Stimulated activated CD8-positive, alpha-beta memory T cell treated with anti-CD3 and anti-CD28 coated beads, Interleukin-2, amount 100 ng/mL, for 1 hour (primary cell): Measurements from ENCODE around the gene NEFH.
"Not testable (repeated sequence)": the region's sequence is repeated elsewhere in the genome, so short reads cannot be mapped to it uniquely, and the experiment has no call there.

ENCODE experiments used
- DNase-seq, 2 donors: peaks; one replicate each; pipeline ENCODE4 v3.0.0-alpha.2; 2020; ENCODE audit warnings: low read depth in 2 of 2

Gene NEFH, protein sequence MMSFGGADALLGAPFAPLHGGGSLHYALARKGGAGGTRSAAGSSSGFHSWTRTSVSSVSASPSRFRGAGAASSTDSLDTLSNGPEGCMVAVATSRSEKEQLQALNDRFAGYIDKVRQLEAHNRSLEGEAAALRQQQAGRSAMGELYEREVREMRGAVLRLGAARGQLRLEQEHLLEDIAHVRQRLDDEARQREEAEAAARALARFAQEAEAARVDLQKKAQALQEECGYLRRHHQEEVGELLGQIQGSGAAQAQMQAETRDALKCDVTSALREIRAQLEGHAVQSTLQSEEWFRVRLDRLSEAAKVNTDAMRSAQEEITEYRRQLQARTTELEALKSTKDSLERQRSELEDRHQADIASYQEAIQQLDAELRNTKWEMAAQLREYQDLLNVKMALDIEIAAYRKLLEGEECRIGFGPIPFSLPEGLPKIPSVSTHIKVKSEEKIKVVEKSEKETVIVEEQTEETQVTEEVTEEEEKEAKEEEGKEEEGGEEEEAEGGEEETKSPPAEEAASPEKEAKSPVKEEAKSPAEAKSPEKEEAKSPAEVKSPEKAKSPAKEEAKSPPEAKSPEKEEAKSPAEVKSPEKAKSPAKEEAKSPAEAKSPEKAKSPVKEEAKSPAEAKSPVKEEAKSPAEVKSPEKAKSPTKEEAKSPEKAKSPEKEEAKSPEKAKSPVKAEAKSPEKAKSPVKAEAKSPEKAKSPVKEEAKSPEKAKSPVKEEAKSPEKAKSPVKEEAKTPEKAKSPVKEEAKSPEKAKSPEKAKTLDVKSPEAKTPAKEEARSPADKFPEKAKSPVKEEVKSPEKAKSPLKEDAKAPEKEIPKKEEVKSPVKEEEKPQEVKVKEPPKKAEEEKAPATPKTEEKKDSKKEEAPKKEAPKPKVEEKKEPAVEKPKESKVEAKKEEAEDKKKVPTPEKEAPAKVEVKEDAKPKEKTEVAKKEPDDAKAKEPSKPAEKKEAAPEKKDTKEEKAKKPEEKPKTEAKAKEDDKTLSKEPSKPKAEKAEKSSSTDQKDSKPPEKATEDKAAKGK

DNA sequence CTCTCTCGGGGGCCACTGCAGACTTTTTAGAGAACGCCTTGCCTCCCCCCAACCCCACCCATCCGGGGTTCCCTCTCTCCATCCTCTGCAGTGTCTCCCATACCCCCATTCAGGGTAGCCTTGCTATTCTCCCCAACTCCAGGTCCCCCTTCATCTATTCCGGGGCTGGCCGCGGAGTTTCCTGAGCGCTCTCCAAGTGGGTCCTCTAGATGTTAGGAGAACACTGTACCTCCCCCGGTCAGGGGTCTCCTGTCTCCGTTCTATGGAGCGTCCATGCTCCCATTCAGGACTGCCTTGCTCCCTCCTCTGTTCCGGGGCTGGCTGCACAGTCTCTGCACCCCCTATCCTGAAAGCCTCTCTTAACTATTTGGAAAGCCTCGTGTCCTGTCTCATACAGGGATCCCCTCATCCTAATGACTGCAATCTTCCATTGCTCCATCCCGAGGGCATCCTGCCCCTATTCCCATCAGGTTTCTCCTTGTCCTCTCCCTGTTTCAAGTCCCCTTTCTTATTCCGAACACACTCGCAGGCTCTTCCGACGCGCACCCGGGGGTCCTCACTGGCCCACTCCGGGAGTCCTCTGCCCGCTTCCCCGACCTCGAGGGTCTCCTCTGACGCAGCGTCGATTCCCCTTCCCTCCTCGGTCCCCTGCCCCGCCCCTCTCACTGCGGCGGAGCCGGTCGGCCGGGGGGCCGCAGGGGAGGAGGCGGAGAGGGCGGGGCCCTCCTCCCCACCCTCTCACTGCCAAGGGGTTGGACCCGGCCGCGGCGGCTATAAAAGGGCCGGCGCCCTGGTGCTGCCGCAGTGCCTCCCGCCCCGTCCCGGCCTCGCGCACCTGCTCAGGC, at the start of gene NEFH:
Gene NEFH (plus strand): TSS at position 802 of the 845 bp plus-strand sequence. CDS start 45 bp downstream, outside the sequence.
- DNase-seq: no peak

DNA sequence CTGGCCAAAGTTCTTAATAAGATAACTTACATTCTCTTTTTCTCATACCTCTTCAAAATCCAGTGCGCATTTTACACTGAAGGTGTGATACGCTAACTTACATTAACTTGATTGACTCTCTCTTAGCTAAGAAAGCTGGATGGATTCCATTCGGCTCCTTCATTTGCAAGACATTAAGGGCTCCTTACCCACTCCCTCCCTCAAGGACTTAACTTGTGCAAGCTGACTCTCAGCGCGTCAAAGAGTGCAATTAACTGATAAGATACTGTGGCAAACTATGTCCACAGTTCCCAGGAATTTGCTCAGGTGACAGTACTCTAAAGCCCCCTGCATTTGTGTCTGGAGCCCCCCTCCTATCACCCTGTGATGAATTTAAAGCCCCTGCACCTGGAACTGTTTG, 48.0 kb upstream of the NEFH start:
- no peak for DNase-seq

DNA sequence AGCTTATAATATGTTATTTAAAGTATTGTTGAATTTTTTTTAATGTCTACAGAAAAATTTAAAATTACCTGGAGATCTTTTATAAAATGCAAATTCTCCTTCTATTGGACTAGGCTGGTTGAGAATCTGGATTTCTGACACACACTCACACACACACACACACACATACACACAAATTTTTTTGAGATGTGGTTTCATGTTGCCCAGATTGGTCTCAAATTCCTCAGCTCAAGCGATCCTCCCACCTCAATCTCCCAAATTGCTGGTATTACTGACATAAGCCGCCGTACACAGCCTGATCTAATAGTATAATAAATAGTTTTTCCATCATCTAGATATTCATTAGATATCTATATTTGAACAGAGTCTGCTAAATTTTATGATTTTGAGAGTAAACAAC, 46.2 kb upstream of the NEFH start:
- no peak for DNase-seq

DNA sequence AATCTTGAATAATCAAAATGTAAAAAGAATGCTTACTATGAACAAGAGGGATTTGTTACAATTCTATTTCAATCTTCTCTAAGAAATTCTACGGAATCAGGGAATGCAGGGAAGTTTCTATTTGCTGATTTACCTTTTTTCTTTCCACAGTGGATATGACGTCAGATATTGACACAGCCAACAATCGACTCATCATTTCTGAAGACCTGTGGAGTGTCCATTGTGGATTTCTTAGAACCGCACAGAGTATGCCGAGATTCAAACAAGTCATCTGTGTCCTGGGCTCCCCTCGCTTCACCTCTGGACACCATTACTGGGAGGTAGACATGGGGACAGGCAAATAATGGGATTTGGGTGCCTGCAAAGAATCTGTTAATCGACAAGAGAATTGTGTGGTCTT, 45.7 kb upstream of the NEFH start:
- no peak for DNase-seq

DNA sequence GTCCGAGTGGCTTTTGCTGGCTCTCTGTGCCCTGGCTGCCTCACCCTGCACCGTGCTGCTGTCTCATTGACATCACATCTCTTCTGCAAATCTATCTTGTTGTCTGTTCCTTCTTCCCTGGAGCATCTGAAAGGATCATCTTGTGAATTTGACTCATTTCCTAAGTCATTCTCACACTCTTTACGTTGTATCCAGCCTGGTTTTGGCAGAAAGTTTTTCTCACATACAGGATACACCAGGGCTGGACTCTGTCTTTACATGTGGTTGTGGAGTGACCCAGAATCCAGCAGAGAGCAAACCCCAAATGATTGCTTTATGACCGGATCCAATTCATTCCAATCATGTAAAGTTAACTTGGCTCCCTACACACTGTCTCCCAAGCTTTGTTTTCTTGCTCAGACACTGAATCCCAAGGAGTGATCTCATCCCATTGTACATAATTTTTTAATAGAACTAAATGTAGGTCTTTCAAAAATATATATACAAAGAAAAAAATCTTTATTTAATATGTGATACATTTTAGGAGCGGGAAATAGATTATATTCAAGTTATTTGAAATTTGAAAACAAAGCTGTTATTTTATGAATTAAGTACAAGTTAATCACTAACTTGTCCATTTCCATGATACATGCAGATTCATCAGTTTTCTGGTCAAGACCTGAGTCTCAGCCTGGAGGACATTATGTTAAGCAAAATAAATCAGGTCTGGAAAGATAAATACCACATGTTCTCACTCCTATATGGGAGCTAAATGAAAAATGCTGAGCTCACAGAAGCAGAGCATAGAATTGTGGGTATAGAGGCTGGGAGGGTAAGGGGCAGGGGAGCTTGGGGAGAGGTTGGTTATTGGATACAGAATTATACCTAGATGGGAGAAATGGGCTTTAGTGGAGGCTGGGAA, 44.5 kb upstream of the NEFH start:
- no peak for DNase-seq

DNA sequence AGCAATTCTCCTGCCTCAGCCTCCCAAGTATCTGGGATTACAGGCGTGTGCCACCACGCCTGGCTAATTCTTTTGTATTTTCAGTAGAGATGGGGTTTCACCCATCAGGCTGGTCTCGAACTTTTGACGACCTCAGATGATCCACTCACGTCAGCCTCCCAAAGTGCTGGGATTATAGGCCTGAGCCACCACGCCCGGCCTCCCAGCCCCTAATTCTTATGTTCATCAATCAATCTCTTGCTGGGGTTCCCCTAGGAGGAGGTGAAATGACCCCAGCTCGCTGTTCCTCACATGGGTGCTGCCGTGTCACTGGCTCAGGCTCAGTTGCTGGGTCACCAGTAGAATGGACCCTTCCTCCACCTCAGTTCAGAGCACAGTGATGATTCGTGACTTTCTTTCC, 41.7 kb upstream of the NEFH start, which contains the start of gene RFPL1:
Gene RFPL1 (plus strand): TSS at position 301 of the 400 bp plus-strand sequence.
- DNase-seq: not testable (repeated sequence)

DNA sequence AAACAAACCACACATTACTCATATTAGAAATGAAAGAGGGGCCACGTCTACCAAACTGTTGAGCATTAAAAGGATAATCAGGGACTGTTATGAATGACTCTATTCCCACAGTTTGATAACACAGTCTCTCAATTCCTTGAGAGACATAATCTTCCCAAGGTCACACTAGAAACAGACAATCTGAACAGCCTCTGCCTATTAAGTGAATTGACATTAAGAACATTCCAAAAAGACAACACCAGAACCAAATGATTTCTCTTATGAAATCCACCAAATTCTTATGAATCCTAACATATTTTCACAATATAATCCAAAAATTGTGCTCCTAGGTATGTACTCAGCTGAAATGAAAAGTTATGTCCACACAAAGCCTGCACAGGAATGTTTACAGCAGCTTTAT, 37.0 kb upstream of the NEFH start:
- DNase-seq: no peak

DNA sequence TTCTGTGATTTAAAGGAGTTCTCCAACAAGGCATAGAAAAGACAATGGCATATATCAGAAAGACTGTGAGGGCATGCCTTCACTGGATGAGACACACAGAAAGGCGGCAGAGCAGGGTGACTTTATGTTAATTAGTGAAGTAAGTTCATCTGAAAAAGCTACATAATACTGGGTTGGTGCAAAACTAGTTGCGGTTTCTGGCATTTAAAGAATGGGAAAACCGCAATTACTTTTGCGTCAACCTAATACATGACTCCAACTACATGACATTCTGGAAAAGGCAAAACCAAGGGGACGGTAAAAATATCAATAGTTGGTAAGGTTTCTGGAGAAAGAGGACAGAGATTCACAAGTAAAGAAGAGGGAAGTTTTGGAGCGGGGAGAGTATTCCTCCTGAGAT, 36.6 kb upstream of the NEFH start:
- DNase-seq: no peak

DNA sequence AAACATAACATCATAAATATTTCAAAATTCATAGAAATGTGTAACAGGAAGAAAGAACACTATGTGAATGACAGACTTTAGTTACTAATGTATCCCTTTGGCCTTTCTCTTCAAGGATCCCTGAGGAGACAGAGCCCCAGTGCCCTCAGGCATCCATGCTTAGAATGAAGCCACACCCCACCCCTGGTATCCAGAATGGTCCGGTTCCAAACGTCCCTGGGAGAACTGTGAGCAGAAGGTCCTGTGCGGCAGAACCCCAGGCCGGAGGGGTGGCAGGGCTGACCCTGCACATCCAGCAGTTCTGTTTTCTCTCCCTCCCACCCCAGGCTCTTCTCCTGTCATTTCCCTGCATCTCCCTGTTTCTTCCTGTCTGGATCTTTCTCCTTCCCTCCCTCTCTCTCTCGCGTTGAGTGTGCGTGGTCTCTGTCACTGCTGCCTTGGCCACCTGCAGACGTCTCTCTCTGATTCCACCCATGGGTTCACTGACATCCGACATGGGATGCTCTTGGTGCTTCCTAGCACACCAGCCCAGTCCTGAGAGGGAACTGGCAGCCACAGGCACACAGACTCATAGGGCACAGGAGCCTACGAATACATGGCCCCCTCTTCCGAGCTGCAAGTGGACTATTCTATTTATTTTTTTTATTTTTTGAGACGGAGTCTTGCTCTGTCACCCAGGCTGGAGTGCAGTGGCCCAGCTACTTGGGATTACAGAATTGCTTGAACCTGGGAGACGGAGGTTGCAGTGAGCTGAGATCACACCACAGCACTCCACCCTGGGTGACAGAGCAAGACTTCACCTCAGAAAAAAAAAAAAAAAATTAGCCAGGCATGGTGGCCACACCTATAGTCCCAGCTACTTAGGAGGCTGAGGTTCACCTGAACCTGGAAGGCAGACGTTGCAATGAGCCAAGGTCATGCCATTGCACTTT, 35.9 kb upstream of the NEFH start:
- no peak for DNase-seq

DNA sequence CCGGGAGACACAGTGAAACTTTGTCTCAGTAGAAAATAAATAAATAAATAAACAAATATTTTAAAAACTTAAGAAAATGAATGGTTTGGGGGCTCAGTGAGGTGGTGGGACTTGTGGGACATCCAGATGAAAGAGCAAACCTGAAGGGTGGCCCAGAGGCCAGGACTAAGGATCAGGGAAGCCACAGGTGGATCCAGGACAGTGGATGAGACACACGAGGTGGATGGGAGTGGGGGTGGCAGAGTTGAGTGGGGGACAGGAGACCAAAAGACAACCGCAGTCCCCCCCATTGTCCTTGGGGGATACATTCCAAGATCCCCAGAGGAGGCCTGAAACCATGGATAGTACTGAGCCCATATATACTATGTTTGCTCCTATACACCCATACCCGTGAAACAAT, 34.5 kb upstream of the NEFH start:
- DNase-seq: no peak

DNA sequence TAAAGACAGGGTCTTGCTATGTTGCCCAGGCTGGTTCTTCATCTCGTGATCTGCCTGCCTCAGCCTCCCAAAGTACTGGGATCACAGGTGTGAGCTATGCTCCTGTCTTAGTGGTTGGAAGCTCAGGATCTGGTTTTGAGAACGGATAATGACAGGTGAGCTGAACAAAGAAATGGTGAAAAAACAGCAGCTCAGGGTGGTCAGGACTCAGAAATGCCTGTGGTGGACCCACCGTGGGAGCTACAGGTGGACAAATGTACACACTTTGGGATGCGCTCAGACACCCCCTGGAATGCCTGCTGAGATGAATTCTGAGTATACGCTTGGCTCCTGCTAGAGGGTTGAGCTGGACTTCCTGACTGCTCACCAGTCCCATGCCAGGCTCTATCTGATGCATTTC, 32.1 kb upstream of the NEFH start:
- DNase-seq: no peak

DNA sequence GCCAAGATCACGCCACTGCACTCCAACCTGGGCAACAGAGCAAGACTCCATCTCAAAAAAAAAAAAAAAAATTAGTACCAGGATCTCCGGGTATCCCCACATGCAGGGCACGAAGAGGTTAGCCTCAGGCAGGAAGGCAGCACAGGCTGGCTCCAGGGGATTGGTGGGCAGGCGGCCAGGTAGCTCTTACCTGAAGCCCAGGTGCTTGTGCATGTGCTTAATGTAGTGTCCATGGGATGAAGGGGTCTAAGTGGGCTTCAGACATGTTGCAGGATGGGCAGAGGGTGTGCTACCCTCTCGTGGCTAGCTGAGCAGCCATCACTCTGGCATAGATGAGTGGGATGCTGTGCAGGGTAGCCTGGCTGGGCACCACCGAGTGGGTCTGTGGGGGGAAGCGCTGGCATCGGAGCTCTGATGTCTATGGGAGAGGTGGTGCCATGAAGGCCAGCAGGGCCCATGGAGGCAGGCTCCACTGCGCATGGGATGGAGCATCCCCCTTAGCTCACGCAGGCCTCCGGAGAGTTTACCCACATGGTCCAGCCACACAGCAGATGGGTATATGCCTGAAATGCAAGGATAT, 30.6 kb upstream of the NEFH start:
- no peak for DNase-seq

DNA sequence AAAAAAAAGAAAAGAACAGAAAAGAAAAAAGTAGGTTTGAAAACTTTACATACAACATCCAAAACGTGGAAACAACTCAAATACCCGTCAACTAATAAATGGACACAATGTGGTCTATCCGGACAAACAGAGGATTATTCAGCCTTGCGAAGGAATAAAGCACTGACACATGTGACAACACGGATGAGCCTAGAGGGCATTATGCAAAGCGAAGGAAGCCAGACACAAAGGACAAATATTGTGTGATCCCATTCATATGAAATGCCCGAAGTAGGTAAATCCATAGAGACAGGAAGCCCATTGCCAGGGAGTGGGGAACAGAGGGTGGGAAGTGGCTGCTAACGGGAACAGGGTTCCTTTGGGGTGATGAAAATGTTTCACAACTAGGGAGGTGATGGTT, 29.8 kb upstream of the NEFH start:
- no peak for DNase-seq

DNA sequence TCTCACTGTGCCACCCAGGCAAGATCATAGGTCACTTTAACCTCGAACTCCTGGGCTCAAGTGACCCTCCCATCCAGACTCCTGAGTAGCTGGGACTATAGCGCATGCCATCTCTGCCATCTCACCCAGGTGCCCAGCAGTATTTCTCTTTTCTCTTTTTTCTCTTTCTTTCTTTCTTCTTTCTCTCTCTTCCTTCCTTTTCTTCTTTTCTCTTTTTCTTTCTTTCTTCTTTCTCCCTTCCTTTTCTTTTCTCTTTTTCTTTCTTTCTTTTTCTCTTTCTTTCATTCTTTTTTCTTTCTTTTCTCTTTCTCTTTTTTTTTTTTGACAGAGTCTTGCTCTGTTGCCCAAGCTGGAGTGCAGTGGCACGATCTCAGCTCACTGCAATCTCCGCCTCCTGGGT, 28.2 kb upstream of the NEFH start:
- no peak for DNase-seq

DNA sequence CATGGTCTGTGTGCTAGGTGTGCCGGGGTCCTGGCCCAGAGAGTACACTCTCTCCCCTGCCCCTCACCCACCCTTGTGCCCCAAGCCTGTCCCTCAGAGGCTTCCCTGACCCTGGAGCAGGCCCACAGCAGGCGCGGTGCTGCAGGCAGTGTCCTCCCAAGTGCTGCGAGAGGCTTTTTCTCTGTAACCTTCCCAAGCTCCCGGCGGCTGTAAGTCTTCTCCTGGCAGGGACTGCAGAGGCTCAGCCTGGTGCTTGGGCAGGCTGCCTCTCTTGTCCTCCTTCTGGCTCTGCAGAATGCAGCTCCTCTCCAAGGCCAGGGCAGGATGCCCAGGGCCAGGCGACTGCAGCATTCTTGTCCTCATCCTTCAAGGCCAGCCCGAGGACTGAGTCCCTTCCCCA, 25.7 kb upstream of the NEFH start:
- DNase-seq: no peak

DNA sequence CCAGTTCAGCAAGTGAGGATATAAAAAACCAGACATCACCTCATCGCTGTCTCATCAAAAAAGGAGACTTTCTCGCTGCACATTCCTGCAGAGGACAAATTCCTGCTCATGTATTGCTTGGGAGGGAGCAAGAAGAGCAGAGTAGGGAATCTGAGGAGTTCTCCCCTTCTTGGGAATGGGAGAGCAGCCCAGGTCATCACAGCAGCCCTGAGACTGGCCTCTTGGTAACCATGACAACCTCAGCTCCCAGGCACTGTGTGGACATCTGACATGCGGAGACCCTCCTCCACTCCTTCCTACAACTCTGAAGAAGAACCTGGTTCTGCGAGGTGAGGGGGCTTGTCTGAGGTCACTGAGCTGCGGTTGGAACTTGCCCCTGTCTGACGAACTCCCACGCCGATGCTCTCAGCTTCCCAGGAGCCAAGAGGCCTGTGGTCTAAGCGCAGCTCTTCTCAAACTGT, 23.8 kb upstream of the NEFH start:
- no peak for DNase-seq

DNA sequence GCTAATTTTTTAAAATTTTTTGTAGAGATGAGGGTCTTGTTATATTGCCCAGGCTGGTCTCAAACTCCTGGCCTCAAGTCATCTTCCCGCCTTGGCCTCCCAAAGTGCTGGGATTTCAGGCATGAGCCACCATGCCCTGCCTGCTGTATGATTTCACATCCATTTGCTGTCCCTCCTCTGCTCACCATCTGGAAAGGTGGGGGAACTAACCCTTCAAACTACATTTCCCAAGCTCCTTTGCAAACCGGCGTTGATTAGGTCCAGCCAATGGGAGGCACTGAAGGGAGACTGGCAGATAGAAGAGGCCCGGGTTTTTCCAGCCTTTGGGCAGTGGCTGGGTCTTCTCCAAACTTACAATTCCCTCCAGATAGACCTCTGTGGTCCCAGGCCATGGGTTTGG, 22.3 kb upstream of the NEFH start:
- no peak for DNase-seq

DNA sequence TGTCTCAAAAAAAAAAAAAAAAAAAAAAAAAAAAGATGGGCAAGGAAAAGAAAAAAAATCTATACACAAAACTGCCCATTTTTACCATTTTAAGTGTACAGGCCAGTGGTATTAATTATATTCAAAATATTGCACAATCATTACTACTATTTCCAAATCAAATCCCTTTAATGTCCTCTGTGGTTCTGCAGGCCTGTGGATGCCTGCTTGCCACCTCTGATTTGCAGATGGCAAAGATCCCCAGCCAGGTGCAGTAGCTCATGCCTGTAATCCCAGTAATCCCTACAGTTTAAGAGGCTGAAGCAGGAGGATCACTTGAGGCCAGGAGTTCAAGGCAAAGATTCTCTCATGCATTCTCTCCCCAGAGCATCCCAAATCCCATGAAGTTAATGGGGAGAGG, 21.5 kb upstream of the NEFH start:
- no peak for DNase-seq

DNA sequence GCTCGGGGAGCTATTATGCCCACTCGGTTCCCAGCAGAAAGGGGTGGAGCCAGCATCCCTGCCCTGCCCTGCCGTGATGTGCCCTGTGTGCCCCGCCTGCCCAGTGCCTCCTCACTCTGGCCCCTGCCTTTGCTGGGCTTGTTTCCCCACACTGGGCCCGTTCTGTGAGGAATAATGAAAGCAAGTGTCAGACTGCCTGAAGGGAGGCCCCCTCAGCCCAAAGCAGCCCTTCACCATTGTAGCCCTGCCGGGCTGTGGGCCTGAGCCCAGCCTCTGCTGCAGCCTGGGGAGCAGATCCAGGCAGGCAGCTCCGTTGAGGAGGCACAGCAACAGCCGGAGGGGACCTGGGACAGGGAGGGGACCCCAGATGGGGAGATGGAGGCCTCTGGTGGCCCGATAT, 20.2 kb upstream of the NEFH start:
- no peak for DNase-seq
